HG03354 (cell line): Measurements from ENCODE around the gene PAK5.

ENCODE experiments used
- ATAC-seq: cut with Tn5 transposase; IDR thresholded peaks from one replicate; pipeline ENCODE4 v1.9.1; 2021; ENCODE audit warnings: mild to moderate bottlenecking; ENCODE audit not compliant: unreplicated experiment, poor library complexity, severe bottlenecking

The PAK5 gene

GRCh38 chr20:9629831-9630230, 209.0 kb downstream of the PAK5 start:
- ATAC-seq: no peak

GRCh38 chr20:9628589-9628988, 210.3 kb downstream of the PAK5 start:
- ATAC-seq: no peak

GRCh38 chr20:9628141-9628540, 210.7 kb downstream of the PAK5 start:
- ATAC-seq: no peak

- ATAC-seq: no peak
These were observed 211.7 kb downstream of the PAK5 start for GRCh38 chr20:9627219-9627618.

GRCh38 chr20:9626357-9626756, 212.5 kb downstream of the PAK5 start:
- ATAC-seq: no peak

GRCh38 chr20:9617940-9618339, 220.9 kb downstream of the PAK5 start:
- no peak for ATAC-seq

GRCh38 chr20:9616833-9617461, 221.9 kb downstream of the PAK5 start:
- ATAC-seq: peak; percentile 59

GRCh38 chr20:9616455-9616805, 222.4 kb downstream of the PAK5 start:
- peak; percentile 22 for ATAC-seq

GRCh38 chr20:9615766-9616454, 223.0 kb downstream of the PAK5 start:
- peak; percentile 98 for ATAC-seq

GRCh38 chr20:9615118-9615517, 223.8 kb downstream of the PAK5 start:
- ATAC-seq: no peak

GRCh38 chr20:9613871-9614270, 225.0 kb downstream of the PAK5 start:
- ATAC-seq: no peak

GRCh38 chr20:9611921-9612320, 227.0 kb downstream of the PAK5 start:
- ATAC-seq: no peak

GRCh38 chr20:9610665-9611064, 228.2 kb downstream of the PAK5 start:
- no peak for ATAC-seq

GRCh38 chr20:9609887-9610502, 228.9 kb downstream of the PAK5 start:
- peak; percentile 83 for ATAC-seq

GRCh38 chr20:9608639-9609340, 230.1 kb downstream of the PAK5 start:
- no peak for ATAC-seq

GRCh38 chr20:9602847-9603183, 236.1 kb downstream of the PAK5 start:
- no peak for ATAC-seq

GRCh38 chr20:9600562-9600961, 238.3 kb downstream of the PAK5 start:
- ATAC-seq: no peak

GRCh38 chr20:9597547-9597946, 241.3 kb downstream of the PAK5 start:
- no peak for ATAC-seq

- no peak for ATAC-seq
These were observed 243.1 kb downstream of the PAK5 start for GRCh38 chr20:9595763-9596162.

GRCh38 chr20:9594284-9594875, 244.5 kb downstream of the PAK5 start:
- no peak for ATAC-seq
